ENCODE measurements around the gene IMMT. TPM values are rescaled to one million over a fixed set of nuclear protein-coding genes. Genes with fewer than 3 reads are reported as not detected.

Gene IMMT
- total and polyA plus RNA-seq, 2 of the 8 experiments (the other 6 are each of a cell fraction or from before 2014, with no cell fraction given): 37.7 to 103 TPM

- no peak for TF ChIP-seq FOSL1 (IDR thresholded peaks at IDR 0.05; ENCODE audit: insufficient read depth, low read depth, low read length)
- TF ChIP-seq HDAC6 (IDR thresholded peaks at IDR 0.05; ENCODE audit: low read depth, low read length): no peak
- peak; percentile 9; the same call in 1 of the 2 replicates for TF ChIP-seq E2F6 (IDR thresholded peaks at IDR 0.05)
- no peak for TF ChIP-seq KDM1A (IDR thresholded peaks at IDR 0.05; ENCODE audit: borderline replicate concordance, low read length)
- TF ChIP-seq POLR2AphosphoS5 (IDR thresholded peaks at IDR 0.05; ENCODE audit: low read depth, low read length): peak; percentile 97
- peak; percentile 91 for TF ChIP-seq ASH2L (IDR thresholded peaks at IDR 0.05; ENCODE audit: low read length)
- peak; percentile 90 for TF ChIP-seq CHD1 (IDR thresholded peaks at IDR 0.05; ENCODE audit: low read depth, low read length)
- no peak for TF ChIP-seq JUN (IDR thresholded peaks at IDR 0.05; ENCODE audit: low read depth, low read length)
- peak; percentile 64; the same call in 1 of the 2 replicates for TF ChIP-seq RBBP5 (IDR thresholded peaks at IDR 0.05; ENCODE audit: borderline replicate concordance, low read depth, low read length)
- no peak for TF ChIP-seq EZH2 (IDR thresholded peaks at IDR 0.05; ENCODE audit: low read depth, low read length, severe bottlenecking)
- peak; percentile 93 for TF ChIP-seq TBP (IDR thresholded peaks at IDR 0.05; ENCODE audit: low read depth, low read length)
- no peak for TF ChIP-seq SIRT6 (IDR thresholded peaks at IDR 0.05; ENCODE audit: low read length)
- TF ChIP-seq CBX5 (IDR thresholded peaks at IDR 0.05; ENCODE audit: low read depth, low read length): no peak
- TF ChIP-seq CTBP2 (IDR thresholded peaks at IDR 0.05; ENCODE audit: borderline replicate concordance, insufficient read depth, insufficient read length, low read length): no peak
- no peak; the same call in 1 of the 2 replicates for TF ChIP-seq ATF2 (IDR thresholded peaks at IDR 0.05; ENCODE audit: low read length)
- peak; percentile 56; the same call in 1 of the 2 replicates for TF ChIP-seq MAX (IDR thresholded peaks at IDR 0.05)
- no peak for TF ChIP-seq RXRA (IDR thresholded peaks at IDR 0.05; ENCODE audit: insufficient read depth, low read depth, low read length)
- TF ChIP-seq CHD2 (IDR thresholded peaks at IDR 0.05; ENCODE audit: low read length): no peak
- no peak for TF ChIP-seq SRF (IDR thresholded peaks at IDR 0.05; ENCODE audit: low read depth, low read length)
- TF ChIP-seq POLR2A (IDR thresholded peaks at IDR 0.05; ENCODE audit: control extremely low read depth in 1 of 2, low read depth in 2 of 2, low read length in 2 of 2): peak; percentile 91 to 95
- no peak for TF ChIP-seq RFX5 (IDR thresholded peaks at IDR 0.05; ENCODE audit: borderline replicate concordance, low read depth, low read length)
Measured at GRCh38 chr2:86105969-86106945, 89.0 kb downstream of the IMMT start, which contains the start of gene PTCD3 (continued).

Data from H1 (cell line).